GM21825 (cell line): ENCODE measurements around the gene MYH3.
A peak's percentile ranks its signal among the peaks of the same experiment; 100 is the strongest.
"Not testable (repeated sequence)": the region's sequence is repeated elsewhere in the genome, so short reads cannot be mapped to it uniquely, and the experiment has no call there.

ENCODE experiments used
- ATAC-seq: cut with Tn5 transposase; IDR thresholded peaks from one replicate; pipeline ENCODE4 v1.9.1; 2021; ENCODE audit warnings: mild to moderate bottlenecking, moderate library complexity; ENCODE audit not compliant: unreplicated experiment

The MYH3 gene

DNA sequence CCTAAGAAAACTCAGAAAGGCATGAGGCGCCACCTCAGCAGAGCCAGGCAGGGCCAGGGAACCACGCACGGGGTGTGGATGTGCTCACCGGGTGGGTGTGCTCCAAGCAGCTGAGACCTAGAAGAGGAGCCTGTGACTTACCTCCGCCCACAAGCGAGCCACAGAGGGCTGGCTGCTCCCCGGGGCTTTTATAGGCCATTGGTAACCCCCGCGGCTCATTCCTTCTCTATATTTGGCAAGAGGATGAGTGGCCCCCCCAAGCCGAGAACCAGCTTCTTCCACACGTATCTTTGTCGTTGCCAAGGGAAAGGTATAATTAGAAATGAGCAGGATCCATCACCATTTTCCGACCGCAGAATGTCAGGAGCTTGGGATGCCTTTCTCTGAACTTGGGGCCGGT lies at the start of gene MYH3:
Gene MYH3 (minus strand): TSS at position 162 of the 400 bp plus-strand sequence. CDS start 2,245 bp downstream, outside the sequence.
- no peak for ATAC-seq

GRCh38 chr17:10705727-10706126 lies 48.6 kb upstream of the MYH3 start:
- no peak for ATAC-seq

DNA sequence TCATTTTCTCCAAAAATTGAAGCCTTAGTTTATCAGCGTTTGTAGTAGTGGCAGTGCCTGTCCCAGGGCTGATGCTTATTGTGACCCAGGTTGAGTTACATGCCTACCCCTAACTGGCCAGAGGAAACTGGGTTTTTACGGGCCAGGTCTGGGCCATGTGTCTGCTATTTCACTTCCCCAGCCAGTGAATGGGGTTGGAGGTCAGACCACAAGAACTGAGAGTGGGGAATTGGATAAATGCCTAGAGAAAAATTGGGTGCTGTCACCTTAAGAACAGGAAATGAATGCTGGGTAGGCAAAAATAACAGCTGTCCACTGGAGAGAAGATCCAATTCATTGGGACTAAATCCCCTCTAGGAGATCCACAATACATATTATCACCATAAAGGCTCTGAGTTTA lies 45.5 kb upstream of the MYH3 start:
- no peak for ATAC-seq

- no peak for ATAC-seq
Observed at GRCh38 chr17:10699856-10700255, 42.7 kb upstream of the MYH3 start.

DNA sequence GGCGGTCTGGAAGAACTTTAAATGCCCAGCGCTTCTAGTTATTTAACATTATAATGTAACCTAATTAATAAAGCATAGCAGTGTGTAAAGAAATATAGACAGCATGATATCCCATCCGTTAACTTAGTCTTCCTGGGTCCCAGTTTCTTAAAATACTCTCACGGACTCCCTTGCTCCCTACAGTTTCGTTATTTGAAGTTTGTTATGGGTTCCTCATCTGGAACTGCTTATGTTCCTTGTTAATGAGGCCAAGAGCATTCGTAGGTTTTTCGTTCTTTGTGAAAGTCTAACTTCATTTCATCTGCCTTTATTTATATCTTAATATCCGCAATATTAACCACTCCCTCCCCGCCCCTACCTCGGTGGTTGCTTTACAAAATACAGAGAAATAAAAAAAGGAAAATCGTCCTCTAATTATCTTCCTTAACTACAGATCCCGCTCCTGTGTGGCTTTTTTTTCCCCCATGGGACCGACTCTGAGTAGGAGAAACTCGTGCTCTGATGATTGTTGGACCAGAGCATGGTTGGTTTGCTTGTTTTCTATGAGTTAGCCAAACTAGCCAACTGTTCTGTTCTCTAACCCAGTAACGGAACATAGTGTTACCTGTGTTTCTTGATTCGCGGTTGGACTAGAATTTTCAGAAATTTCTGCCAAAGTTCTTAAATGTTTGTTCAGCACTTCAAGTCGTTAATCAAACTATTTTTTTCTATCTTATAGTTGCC lies 41.1 kb upstream of the MYH3 start:
- no peak for ATAC-seq

GRCh38 chr17:10697092-10698081 lies 40.3 kb upstream of the MYH3 start, which contains the start of the genes ADPRM and SCO1:
ADPRM (plus strand) TSS chr17:10697594; CDS start chr17:10704927, 7,333 bp downstream.
SCO1 (minus strand) TSS chr17:10697533; CDS start chr17:10697507, 26 bp downstream.
- ATAC-seq: peak; percentile 89

DNA sequence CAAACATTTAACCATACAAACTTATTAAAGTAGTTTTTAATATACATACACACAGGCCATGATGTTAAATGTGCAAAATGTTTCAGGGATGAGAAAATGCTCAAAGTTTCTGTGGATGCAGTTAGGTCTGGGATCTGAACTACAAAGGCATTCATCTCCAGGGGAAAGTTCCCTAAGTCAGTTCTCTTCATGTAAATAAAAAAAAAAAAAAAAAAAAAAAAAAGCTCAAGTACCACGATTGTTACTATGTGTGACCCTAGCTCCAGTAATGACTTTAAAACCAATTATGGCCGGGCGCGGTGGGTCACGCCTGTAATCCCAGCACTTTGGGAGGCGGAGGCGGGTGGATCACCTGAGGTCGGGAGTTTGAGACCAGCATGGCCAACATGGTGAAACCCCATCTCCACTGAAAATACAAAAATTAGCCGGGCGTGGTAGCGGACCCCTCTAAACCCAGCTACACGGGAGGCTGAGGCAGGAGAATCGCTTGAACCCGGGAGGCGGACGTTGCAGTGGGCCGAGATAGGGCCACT lies 38.8 kb upstream of the MYH3 start:
- ATAC-seq: not testable (repeated sequence)

GRCh38 chr17:10687499-10687898 lies 30.4 kb upstream of the MYH3 start:
- ATAC-seq: no peak

DNA sequence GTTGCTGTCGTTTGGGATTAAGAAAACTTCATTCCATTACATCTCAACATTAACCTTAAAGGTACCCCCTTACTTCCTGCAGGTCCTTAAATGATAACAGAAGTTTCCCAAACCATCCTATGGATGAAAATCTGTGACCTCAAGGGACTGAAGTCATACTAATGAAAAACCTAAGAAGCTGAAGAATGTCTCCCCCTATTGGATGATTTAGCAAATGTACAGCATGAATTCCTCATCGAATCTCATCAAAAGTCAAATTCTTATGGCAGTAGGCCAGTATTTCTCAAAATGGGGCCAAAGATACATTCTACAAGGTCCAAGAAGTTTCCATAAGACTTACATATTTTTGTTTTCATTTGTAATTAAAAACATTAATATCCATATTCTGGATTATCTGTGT lies 26.7 kb upstream of the MYH3 start:
- ATAC-seq: no peak

- ATAC-seq: no peak
Observed at GRCh38 chr17:10681866-10682446, 24.8 kb upstream of the MYH3 start.

- no peak for ATAC-seq
Observed at GRCh38 chr17:10674704-10675103, 17.6 kb upstream of the MYH3 start.

GRCh38 chr17:10673312-10673711 lies 16.2 kb upstream of the MYH3 start:
- no peak for ATAC-seq

GRCh38 chr17:10668775-10669174 lies 11.7 kb upstream of the MYH3 start:
- no peak for ATAC-seq

DNA sequence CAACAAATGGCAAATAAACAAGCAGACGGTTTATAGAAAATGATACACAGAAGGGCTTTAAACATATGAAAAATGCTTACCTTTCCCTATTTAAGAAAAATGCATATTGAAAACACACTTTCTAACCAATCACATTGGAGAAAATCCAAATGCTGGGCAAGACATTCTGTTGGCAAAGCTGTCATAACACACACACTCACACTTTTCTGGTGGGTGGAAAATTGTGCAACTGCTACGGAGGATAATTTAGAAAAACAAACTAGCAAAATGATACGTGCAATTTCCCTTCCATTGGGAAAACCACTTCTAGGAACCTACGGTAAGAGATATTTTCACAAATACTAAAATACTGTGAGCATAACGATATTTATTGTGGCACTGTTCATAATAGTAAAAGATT lies 9.8 kb upstream of the MYH3 start:
- no peak for ATAC-seq

GRCh38 chr17:10664571-10664970 lies 7.5 kb upstream of the MYH3 start:
- ATAC-seq: no peak

GRCh38 chr17:10663231-10663630 lies 6.1 kb upstream of the MYH3 start:
- no peak for ATAC-seq

- no peak for ATAC-seq
Observed at GRCh38 chr17:10661437-10661836, 4.3 kb upstream of the MYH3 start.

DNA sequence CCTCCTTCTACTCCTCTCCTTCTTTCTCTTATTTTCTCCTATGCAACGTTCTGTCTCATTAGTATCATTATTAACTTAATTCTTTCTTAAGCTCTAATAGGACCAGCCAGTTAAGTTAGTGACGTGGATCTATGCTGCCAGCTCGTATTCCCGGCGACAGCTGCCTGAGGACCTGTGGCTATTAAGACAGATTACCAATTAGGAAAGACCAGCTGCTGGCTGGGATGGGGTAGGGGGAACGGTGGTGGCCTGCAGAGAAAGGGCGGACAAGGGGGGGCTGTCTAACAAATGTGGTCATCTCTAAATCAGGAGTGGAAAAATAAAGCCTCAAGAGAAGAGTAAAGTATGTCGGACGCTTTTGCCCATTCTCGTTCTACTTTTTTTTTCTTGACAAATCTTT lies 770 bp upstream of the MYH3 start:
- ATAC-seq: no peak

GRCh38 chr17:10653987-10654386 lies 3.1 kb downstream of the MYH3 start:
- ATAC-seq: no peak

DNA sequence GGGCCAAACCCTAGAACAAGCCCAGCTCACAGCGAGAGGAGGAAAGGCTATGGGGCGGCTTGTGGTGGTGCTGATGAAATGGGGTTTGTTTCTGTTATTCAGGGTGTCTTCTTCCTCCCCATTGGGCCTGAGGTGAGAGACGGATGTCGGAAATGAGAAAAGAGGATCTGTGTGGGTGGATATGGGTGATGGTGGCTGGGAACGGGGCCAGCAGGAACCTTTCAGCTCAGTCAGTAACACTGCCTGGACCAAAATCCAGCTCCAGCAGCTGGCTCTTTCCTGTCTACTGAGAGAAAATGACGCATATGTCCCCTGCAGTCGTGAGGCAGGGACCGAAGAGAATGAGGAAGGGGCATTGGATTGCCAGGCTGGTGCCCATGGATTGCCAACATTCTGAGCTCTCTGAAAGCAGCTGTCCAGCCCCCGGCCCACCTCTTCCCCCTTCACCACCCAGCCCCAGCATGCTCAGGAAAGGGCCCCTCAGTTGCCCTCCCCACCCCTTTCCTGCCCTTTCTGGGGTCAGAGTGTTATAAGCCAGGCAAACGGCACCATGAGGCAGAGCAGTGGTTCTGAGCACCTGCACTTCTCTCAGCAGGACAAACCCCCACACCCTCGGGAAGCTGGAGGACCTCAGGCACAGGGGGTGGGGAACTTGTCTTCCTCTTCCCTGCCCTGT lies 4.0 kb downstream of the MYH3 start:
- ATAC-seq: no peak

DNA sequence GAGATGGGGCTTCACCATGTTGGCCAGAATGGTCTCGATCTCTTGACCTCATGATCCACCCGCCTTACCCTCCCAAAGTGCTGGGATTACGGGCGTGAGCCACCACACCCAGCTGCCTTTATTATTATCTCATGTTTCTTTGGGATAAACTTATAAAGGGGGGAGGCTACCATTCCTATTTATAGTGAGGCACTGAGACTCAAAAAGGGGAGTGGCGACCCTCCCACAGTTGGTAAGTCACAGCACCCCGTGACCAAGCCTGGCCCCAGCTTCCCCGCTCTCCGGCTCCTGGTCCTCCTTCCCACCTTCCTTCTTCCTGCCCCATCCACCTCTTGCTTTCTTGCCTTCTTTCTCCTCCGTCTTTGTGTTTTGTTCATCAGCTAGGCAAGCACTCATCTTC lies 5.2 kb downstream of the MYH3 start:
- ATAC-seq: no peak
